Left colon (tissue), 2 donors: Measurements from ENCODE around the gene PRR14. TPM values are rescaled to one million over a fixed set of nuclear protein-coding genes. Genes with fewer than 3 reads are reported as not detected.
A peak's percentile ranks its signal among the peaks of the same experiment; 100 is the strongest.
"Not testable (repeated sequence)": the region's sequence is repeated elsewhere in the genome, so short reads cannot be mapped to it uniquely, and the experiment has no call there.

ENCODE experiments used
- ATAC-seq: fragments of 200-7000 bp; cut with Tn5 transposase; one replicate; pipeline ENCODE4 v1.9.1; 2020; ENCODE audit warnings: mild to moderate bottlenecking, moderate library complexity
- DNase-seq, 2 donors: peaks; one replicate each; pipeline ENCODE4 v3.0.0-alpha.2; 2020
- intact Hi-C, 2 donors: fragments of 100-400 bp; cut with DNase I in 1 of 2; cut with micrococcal nuclease in 1 of 2; formaldehyde crosslinking; loops; one replicate each; pipeline versions ENCODE4 v1.11.2 to v1.14.0; 2022; cut with DNase I, micrococcal nuclease
- total RNA-seq, 2 donors: library from RNA; stranded (reverse); fragmentation: NEBNext Ultra II Directional; extraction: Animal tissue kit (Norgen Biotek cat#: 25700); gene quantifications; one replicate each; pipeline ENCODE4 v1.2.1, GENCODE V29; 2021
- donor health status: DM: no; HTN: no; CAD: no.
- donor health status: DM: yes; HTN: yes; CAD: no.

PRR14 gene
- total RNA-seq, 2 donors from 2014 or later, result 47.6 to 51.0 TPM

GRCh38 chr16:30669026-30669902, 18.5 kb downstream of the PRR14 start:
- intact Hi-C loops, result no loop called here
- peak; percentile 12 for ATAC-seq
- no peak for DNase-seq

GRCh38 chr16:30669903-30670824, 19.4 kb downstream of the PRR14 start:
- intact Hi-C loops, result no loop called here
- ATAC-seq, result peak; percentile 17
- no peak for DNase-seq

DNA sequence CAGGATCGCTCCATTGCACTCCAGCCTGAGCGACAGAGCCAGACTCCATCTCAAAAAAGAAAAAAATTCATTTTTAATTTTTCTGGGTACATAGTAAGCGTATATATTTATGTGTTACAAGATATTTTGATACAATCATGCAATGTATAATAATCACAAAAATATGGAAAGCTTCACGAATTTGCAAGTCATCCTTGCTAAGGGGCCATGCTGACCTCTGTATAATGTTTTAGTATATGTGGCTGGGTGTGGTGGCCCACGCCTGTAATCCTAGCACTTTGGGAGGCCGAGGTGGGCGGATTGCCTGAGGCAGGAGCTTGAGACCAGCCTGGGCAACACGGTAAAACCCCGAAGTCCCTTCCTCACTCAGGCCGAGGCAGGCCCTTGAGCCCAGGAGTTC, 24.4 kb downstream of the PRR14 start:
- intact Hi-C loops, result no loop called here
- no peak for DNase-seq

DNA sequence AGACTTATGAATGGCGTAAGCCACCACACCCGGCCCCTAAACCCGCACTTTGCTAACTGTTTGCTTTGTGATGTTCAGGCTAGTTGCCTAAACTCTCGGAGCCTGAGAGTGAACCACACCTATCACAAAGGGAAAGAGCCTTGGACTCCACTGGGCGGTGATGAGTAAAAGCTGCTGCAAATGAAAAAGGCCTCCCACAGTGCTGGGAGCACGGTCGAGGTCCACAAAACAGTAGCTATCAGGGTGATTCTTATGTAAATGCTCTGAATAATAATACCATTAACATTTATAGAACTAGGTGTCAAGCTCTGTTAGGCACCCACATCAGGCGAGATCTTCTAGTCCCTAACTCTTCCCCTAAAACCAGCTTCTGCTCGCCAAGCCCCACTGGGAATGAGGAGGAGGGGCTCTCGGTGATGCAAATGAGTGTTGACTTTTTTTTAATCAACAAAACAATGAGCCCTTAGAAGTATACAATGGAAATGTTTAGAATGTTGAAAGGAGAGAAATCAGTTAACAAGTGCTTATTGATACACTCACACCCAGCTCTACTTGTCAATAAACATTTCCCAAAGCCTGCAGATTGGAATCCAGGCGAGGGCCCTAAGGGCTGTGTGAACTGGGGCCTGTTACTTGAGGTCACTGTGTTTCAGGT, 27.3 kb downstream of the PRR14 start:
- ATAC-seq (no peak), DNase-seq (no peak)
- intact Hi-C loops, result no loop called here

More for the DNA sequence above, 24.4 kb downstream of the PRR14 start:
- ATAC-seq, result no peak

DNA sequence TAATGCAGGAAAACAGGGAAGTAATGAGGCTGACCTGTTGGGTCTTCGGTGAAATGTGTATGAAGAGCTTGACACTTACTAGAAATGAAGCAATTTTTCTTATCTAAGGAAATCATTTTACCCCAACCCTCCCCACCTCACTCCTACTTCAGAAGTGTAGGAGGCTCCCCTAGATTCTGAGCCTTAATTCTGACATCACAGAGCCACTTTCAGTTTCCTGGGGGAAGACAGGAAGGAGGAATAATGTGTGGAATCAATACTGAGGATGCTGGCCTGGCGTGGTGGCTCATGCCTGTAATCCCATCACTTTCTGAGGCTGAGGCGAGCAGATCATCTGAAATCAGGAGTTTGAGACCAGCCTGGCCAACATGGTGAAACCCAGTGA, 27.8 kb downstream of the PRR14 start:
- no peak for DNase-seq
- ATAC-seq, result no peak
- intact Hi-C loops, result no loop called here

- DNase-seq (no peak), ATAC-seq (no peak)
- intact Hi-C loops, result no loop called here
Measured at GRCh38 chr16:30680326-30680725, 29.6 kb downstream of the PRR14 start.

DNA sequence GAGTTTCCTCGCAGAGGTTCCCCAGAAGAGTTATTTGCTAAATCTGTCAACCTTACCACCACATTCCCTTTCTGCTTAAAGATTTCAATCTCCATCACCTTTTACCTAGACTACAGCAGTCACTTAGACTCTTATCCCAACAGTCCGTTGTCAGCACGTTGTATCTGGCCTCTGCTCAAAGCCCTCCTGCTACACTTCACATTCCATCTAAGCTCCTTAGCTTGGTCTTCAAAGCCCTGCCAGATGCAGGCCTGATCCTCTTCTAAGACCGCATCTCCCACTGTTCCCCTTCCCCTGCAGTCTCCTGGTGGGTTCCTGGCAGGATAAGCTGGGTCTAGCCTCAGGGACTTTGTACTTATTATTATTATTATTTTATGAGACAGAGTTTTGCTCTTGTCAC, 37.9 kb downstream of the PRR14 start:
- DNase-seq (no peak), ATAC-seq (no peak)
- intact Hi-C loops, result no loop called here

DNA sequence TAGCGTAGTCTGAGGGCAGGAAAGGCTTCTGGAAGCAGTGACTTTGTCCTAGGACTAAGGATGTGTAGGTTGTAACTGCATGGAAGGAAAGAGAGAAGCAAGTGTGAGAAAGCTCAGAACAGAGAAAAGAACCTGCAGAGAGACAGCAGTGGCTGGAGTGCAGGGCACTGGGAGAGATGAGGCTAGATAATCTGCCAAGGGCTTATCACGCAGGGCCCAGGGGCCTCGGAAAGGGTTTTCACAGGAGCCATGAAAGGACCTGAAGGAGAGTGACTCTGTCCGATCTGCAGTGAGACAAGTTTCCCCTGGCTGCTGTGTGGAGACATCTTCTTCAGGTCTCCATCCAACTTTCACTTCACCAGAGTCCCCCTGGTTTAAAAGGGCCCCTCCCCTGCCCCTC, 41.1 kb downstream of the PRR14 start:
- DNase-seq, result no peak
- ATAC-seq, result no peak
- intact Hi-C loops, result no loop called here

DNA sequence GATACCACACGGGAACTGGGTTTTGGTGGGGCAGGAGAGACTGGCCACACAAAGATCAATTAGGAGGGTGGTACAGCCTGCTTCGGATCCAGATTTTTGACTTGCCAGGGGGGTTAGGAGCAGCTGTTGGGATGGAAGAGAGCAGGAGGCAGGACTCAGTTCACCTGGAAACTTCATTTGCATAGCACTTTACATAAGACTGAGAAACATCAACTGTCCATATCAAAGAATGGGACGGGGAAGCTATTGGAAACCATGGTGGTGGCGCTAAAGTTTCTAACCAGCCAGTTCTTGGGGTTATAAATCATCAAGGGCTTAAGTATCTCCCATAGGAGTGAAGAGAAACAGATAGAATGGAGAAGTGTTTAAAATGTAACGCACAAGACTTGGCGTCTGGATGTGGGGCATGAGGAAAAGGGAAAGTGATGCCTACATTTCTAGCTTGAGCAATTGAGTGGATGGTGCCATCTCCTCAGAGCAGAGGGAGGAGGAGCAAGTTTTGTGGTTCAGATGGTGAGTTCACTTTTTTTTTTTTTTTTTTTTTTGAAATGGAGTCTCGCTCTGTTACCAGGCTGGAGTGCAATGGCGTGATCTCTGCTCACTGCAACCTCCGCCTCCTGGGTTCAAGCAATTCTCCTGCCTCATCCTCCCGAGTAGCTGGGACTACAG, 41.8 kb downstream of the PRR14 start:
- intact Hi-C loops, result no loop called here
- ATAC-seq (no peak), DNase-seq (no peak)

- DNase-seq, result no peak
- ATAC-seq, result no peak
- intact Hi-C loops, result no loop called here
Measured at GRCh38 chr16:30694926-30695693, 44.4 kb downstream of the PRR14 start.

- DNase-seq, ATAC-seq, intact Hi-C loops: not testable (repeated sequence)
Measured at GRCh38 chr16:30696646-30697045, 45.9 kb downstream of the PRR14 start.

GRCh38 chr16:30697264-30698138, 46.7 kb downstream of the PRR14 start:
- DNase-seq (no peak), ATAC-seq (peak; percentile 86)
- intact Hi-C loops, result no loop called here

DNA sequence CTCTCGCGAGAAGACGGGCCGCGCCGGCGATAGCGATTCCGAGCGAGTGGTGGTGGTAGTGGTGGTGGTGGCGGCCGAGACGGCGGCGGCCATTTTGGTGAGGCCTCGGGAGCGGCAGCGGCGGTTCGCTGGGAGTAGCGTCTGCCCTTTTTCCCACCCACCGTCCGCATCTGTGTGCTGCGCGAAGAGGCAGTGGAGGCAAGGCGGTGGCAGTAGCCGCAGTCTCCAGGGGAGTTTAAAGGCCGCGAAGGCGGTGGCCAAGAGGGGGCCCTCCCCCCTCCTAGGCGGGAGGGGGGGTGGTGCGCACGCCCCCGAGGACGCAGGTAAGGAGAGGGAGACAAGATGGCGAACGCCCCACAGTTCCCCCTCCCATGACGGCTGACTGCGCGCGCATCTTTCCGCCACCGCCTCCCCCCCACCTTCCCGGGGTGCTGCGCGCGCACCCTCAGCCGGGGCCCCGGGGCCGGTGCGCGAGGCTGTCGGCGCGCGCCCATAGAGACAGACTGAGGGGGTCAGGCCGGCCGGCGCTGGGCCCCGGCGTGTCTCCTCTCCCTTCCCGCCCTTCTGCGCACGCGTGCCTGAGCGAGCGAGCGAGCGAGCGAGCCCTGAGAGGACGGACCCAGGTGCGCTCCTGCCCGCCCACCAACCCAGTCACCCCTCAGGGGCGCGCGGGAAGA, 47.5 kb downstream of the PRR14 start:
- peak; percentile 99 for DNase-seq
- peak; percentile 79 for ATAC-seq
- intact Hi-C loops, result no loop called here

- DNase-seq, result peak; percentile 89 to 90
- ATAC-seq, result peak; percentile 72
- intact Hi-C loops, result no loop called here
Measured at GRCh38 chr16:30698816-30699614, 48.3 kb downstream of the PRR14 start, which contains the start of gene SRCAP. Gene SRCAP, plus strand, starts transcription at chr16:30699171. Its CDS starts 1,654 bp downstream, at chr16:30700825.

DNA sequence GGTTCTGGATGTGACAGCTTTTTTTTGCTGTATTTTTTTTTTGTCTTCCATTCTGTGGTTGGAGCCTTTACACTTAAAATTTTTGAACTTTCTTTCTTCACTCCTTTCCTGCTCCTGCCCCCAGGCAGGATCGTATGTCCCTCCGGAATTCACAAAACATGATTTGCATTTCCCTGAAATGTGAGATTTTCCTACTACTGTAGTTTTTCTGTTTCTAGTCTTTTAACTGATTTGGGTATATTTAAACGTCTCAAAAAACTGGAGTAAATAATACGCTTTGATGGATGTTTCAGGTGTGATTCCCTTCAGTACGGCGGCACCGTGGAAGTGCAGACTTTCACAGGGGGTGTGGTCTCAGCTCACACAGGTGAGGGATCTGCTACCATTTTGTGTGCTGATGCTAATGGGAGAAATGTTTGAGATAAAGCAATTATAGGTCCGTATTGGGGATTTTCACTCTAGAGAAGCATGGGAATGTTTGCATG, 48.9 kb downstream of the PRR14 start:
- ATAC-seq, result no peak
- DNase-seq, result no peak
- intact Hi-C loops, result no loop called here

GRCh38 chr16:30700491-30700890, 49.7 kb downstream of the PRR14 start:
- ATAC-seq, result no peak
- DNase-seq, result no peak
- intact Hi-C loops, result no loop called here
